GM21723 (cell line): Measurements from ENCODE around the gene ITPA.
"Not testable (repeated sequence)": the region's sequence is repeated elsewhere in the genome, so short reads cannot be mapped to it uniquely, and the experiment has no call there.

Experiments
- ATAC-seq: cut with Tn5 transposase; IDR thresholded peaks from one replicate; pipeline ENCODE4 v1.9.1; 2021; ENCODE audit warnings: mild to moderate bottlenecking, moderate library complexity; ENCODE audit not compliant: unreplicated experiment

The ITPA gene

GRCh38 chr20:3172933-3173609 is 36.2 kb upstream of the ITPA start, which contains the start of gene LZTS3:
TSS of gene LZTS3 (minus strand) at chr20:3173549. CDS start at chr20:3167163, 6,386 bp downstream.
- ATAC-seq, result peak; percentile 90

GRCh38 chr20:3173610-3174441 is 35.5 kb upstream of the ITPA start:
- peak; percentile 38 for ATAC-seq

- ATAC-seq, result no peak
These were observed 34.6 kb upstream of the ITPA start for GRCh38 chr20:3174442-3175261.

- ATAC-seq, result no peak
These were observed 34.0 kb upstream of the ITPA start for GRCh38 chr20:3175270-3175669.

GRCh38 chr20:3177746-3178485 is 31.4 kb upstream of the ITPA start:
- no peak for ATAC-seq

- no peak for ATAC-seq
These were observed 29.0 kb upstream of the ITPA start for GRCh38 chr20:3180319-3180718.

- no peak for ATAC-seq
These were observed 28.0 kb upstream of the ITPA start for GRCh38 chr20:3181270-3181669.

GRCh38 chr20:3182429-3182828 is 26.9 kb upstream of the ITPA start:
- not testable (repeated sequence) for ATAC-seq

- ATAC-seq, result no peak
These were observed 25.2 kb upstream of the ITPA start for GRCh38 chr20:3183896-3184612.

- not testable (repeated sequence) for ATAC-seq
These were observed 21.4 kb upstream of the ITPA start for GRCh38 chr20:3187861-3188260.

GRCh38 chr20:3188823-3189413 is 20.4 kb upstream of the ITPA start:
- no peak for ATAC-seq

- no peak for ATAC-seq
These were observed 19.7 kb upstream of the ITPA start for GRCh38 chr20:3189561-3190131.

GRCh38 chr20:3190681-3191111 is 18.6 kb upstream of the ITPA start:
- ATAC-seq, result no peak

- ATAC-seq, result no peak
These were observed 16.9 kb upstream of the ITPA start for GRCh38 chr20:3192226-3193015.

GRCh38 chr20:3193806-3194616 is 15.3 kb upstream of the ITPA start:
- no peak for ATAC-seq

GRCh38 chr20:3194617-3195280 is 14.5 kb upstream of the ITPA start:
- ATAC-seq, result no peak
